ENCODE results near the gene OR2V2. TPM values are rescaled to one million over a fixed set of nuclear protein-coding genes. Genes with fewer than 3 reads are reported as not detected.

Gene OR2V2
- total RNA-seq, 4 donors from 2014 or later, result not detected

DNA sequence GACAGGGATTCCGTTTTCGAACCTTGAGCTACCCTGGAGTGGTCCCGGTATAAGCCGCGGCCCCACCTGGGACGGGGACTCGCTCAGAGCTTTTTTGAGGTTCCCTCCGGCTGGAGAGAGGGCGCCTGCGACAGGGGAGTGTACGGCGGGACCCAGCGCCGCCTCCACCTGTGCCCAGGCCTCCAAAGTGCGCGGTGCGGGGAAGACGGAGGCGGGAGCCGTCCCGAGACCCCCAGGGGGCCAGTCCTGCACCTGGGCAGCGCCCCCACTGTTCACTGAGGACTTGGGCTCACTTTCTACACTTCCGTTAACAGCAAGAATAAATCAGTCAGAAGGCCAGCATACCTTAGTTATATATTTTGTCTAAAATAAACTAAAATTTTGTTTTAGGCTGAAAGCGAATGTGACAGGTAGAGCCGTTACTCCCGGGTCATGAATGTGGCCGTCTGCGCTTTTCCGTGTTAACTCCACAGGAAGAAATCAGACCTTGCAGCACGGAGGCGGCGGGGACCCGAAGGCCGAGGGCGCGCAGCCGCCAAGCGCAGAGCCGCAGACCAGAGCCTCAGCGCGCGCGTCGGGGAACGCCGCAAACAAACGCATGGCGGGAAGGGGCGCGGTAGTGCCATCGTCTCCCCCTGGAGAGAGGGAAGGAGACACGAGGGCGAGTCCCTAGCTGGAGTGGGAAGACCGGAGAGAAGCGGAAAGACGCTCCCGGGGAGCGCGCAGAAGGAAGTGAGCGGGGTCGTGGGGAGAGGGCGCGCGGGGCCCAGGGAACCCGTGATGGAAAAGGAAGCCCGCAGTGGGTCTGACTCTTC lies 43.5 kb downstream of the OR2V2 start:
- intact Hi-C loops (cut with DNase I; ENCODE audit: low total_unique reads), result no loop called here

DNA sequence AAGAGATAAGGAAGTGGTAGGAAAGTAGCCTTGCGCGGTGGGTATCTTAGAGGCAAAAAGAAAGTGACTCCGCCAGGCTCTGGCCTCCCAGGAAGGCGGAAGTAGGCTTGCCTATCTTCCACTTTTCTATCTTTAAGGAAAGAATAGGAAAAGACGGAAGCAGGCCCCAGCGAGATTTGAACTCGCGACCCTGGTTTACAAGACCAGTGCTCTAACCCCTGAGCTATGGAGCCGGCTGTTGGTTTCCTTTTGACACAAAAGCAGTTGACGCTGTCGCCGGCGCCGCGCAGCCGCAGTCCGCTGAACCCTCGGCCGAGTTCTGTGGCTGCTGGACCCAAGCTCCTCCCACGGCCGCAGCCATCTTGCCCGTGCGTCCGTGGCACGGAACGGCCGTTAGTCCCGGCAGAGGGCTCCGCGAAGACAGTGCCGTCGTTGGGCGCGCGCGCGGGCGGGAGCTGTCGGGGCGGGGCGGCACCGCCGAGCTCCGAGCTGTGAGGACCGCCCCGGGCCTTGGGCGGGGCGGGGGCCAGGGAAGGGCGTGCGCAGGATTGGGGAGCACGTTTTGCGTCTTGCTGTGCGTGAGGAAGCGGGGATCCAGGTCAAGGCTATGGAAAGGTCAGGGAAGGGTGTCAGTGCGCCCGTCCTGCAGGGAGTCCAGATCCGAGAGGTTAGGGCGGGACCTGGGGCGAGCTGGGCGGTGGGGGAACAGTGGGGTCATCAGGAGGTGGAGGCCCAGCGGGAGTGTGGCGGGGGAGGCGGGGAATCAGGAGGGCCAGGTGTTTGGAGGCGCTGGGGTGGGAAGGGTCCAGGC lies 44.3 kb downstream of the OR2V2 start:
- peak; percentile 96 to 98 for DNase-seq
- H3K36me3 ChIP-seq, result no peaks in the 10 kb centered on the region
- intact Hi-C loops (cut with DNase I; ENCODE audit: low total_unique reads), result no loop called here
- no peaks in the 10 kb centered on the region for H3K27me3 ChIP-seq
- peak overlapping the region; percentile 92 to 93 for H3K27ac ChIP-seq
- TF ChIP-seq, protein P1, sequence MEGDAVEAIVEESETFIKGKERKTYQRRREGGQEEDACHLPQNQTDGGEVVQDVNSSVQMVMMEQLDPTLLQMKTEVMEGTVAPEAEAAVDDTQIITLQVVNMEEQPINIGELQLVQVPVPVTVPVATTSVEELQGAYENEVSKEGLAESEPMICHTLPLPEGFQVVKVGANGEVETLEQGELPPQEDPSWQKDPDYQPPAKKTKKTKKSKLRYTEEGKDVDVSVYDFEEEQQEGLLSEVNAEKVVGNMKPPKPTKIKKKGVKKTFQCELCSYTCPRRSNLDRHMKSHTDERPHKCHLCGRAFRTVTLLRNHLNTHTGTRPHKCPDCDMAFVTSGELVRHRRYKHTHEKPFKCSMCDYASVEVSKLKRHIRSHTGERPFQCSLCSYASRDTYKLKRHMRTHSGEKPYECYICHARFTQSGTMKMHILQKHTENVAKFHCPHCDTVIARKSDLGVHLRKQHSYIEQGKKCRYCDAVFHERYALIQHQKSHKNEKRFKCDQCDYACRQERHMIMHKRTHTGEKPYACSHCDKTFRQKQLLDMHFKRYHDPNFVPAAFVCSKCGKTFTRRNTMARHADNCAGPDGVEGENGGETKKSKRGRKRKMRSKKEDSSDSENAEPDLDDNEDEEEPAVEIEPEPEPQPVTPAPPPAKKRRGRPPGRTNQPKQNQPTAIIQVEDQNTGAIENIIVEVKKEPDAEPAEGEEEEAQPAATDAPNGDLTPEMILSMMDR (IDR thresholded peaks at IDR 0.05), result peak in 1 of 4 experiments; percentile 11
- peak; percentile 41 to 75 for TF ChIP-seq POLR2A (IDR thresholded peaks at IDR 0.05)
- H3K4me3 ChIP-seq, result peak overlapping the region; percentile 69 to 72
- no peaks in the 10 kb centered on the region for H3K4me1 ChIP-seq
- H3K9me3 ChIP-seq, result no peaks in the 10 kb centered on the region

More for the DNA sequence above, 43.5 kb downstream of the OR2V2 start:
- Histone ChIP-seq H3K27me3 (no peaks in the 10 kb centered on the region), H3K9me3 (no peaks in the 10 kb centered on the region), H3K4me3 (peak overlapping the region; percentile 69 to 72), H3K27ac (peak overlapping the region; percentile 92 to 93), H3K4me1 (no peaks in the 10 kb centered on the region), H3K36me3 (no peaks in the 10 kb centered on the region)
- DNase-seq, result peak; percentile 40 to 61
- TF ChIP-seq, protein P1 (IDR thresholded peaks at IDR 0.05), result peak in 1 of 4 experiments; percentile 25
- no peak for TF ChIP-seq POLR2A (IDR thresholded peaks at IDR 0.05)

DNA sequence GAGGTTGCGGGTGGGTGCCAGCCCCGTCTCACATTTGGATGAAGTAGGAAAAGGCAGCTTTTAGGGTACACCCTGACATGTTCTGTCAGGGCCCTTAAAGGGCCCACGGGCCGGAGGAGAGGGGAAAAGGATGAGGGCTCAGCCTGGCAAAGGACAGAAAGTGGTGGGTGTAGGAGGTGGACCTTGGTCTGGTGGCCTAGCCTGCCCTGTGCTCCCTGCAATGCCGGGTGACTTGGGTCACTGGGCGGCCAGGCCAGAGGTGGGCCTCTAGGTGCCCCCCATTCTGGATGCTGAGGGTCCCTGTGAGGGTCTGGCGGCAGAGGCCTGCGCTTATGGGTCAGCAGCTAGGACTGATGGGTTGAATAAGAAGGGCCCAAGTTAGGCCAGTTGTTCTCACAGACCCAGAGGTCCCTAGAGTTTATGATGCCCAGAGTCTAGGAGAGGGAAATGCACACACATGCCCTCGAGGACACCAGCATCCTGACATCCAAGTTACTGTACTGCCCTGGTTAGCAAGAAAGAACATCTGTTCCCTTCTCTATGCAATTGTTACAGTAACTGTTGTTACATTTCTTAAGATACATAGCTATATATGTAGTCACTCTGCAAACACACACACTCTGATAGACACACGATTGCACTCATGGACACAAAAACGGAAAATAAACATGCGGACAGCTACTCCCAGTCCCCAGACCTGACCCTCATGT lies 45.1 kb downstream of the OR2V2 start:
- TF ChIP-seq, protein P1 (IDR thresholded peaks at IDR 0.05), result no peak
- H3K4me1 ChIP-seq, result no peaks in the 10 kb centered on the region
- H3K4me3 ChIP-seq, result peak overlapping the region; percentile 69 to 72
- H3K36me3 ChIP-seq, result no peaks in the 10 kb centered on the region
- H3K27me3 ChIP-seq, result no peaks in the 10 kb centered on the region
- DNase-seq, result no peak
- peak overlapping the region; percentile 92 to 93 for H3K27ac ChIP-seq
- no peaks in the 10 kb centered on the region for H3K9me3 ChIP-seq
- intact Hi-C loops (cut with DNase I; ENCODE audit: low total_unique reads), result no loop called here

DNA sequence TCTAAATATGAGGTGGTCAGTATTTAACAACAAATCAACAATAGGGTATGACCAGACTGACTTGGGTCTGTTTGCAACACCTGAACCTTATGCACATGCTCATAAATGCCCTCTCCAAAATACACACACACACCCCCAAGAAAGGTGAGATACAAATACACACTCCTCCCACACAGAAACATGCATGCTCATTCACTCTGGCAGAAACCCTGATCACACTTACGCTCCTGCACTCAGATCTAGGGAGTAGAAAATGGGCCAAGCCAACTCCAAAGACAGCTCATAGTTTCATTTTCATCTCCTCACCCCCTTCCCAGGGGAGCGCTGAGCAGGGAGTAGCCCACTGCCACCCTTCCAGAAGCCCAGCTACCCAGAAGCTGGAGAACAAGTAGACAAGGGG lies 46.3 kb downstream of the OR2V2 start:
- no peak overlapping the region for H3K27ac ChIP-seq
- no peaks in the 10 kb centered on the region for H3K9me3 ChIP-seq
- intact Hi-C loops (cut with DNase I; ENCODE audit: low total_unique reads), result no loop called here
- no peaks in the 10 kb centered on the region for H3K36me3 ChIP-seq
- DNase-seq, result no peak
- no peaks in the 10 kb centered on the region for H3K27me3 ChIP-seq
- H3K4me3 ChIP-seq, result no peak overlapping the region
- no peaks in the 10 kb centered on the region for H3K4me1 ChIP-seq
- TF ChIP-seq, protein P1 (IDR thresholded peaks at IDR 0.05), result no peak
- no peak for TF ChIP-seq POLR2A (IDR thresholded peaks at IDR 0.05)

All from uterus (tissue), 4 donors.